CD14-positive monocyte (primary cell): ENCODE results near the gene IL17RA. TPM values are rescaled to one million over a fixed set of nuclear protein-coding genes. Genes with fewer than 3 reads are reported as not detected.

Experiments used
- DNase-seq, 3 donors: peaks; one replicate each; pipeline ENCODE4 v3.0.0-alpha.2; 2011 to 2022
- H2AFZ ChIP-seq: 2 replicates; pipeline ENCODE4 v1.6.0; 2012; ENCODE audit warnings: mild to moderate bottlenecking, low read depth, low read length, inconsistent platforms; ENCODE audit not compliant: insufficient read depth, poor library complexity, severe bottlenecking
- H3K27ac ChIP-seq, 2 donors: 1 replicate in 1 of 2; 2 replicates in 1 of 2; pipeline ENCODE4 v1.5.1; 2012 to 2013; ENCODE audit warnings: low read length in 2 of 2, control low read depth in 1 of 2, inconsistent platforms in 1 of 2, low read depth in 1 of 2, mild to moderate bottlenecking in 1 of 2
- H3K27me3 ChIP-seq, 2 donors: one replicate each; pipeline versions ENCODE4 v1.6.0 to v1.6.1; 2011 to 2013; ENCODE audit warnings: low read length in 2 of 2; ENCODE audit not compliant: control insufficient read depth in 2 of 2, insufficient read depth in 2 of 2
- H3K36me3 ChIP-seq, 2 donors: replicated peaks in 1 of 2; 1 replicate in 1 of 2; 2 replicates in 1 of 2; pipeline versions ENCODE4 v1.5.1 to v1.6.1; 2012 to 2013; ENCODE audit warnings: low read length in 2 of 2, control low read depth in 1 of 2, inconsistent platforms in 1 of 2, mild to moderate bottlenecking in 1 of 2; ENCODE audit not compliant: insufficient read depth in 2 of 2, control insufficient read depth in 1 of 2
- H3K4me1 ChIP-seq, 2 donors: 1 replicate in 1 of 2; 2 replicates in 1 of 2; pipeline versions ENCODE4 v1.5.1 to v1.6.1; 2012 to 2013; ENCODE audit warnings: low read length in 2 of 2, control low read depth in 1 of 2, inconsistent platforms in 1 of 2, mild to moderate bottlenecking in 1 of 2, moderate library complexity in 1 of 2; ENCODE audit not compliant: insufficient read depth in 2 of 2, control insufficient read depth in 1 of 2
- H3K4me2 ChIP-seq: replicated peaks from 2 replicates; pipeline ENCODE3; 2012; ENCODE audit warnings: low read length, moderate library complexity, mild to moderate bottlenecking; ENCODE audit not compliant: poor library complexity, severe bottlenecking; ENCODE audit errors: extremely low read depth
- H3K4me3 ChIP-seq, 3 experiments: fragments of 200-600 bp in 1 of 3; sonication (generic) in 1 of 3; replicated peaks in 1 of 3; 1 replicate in 2 of 3; 2 replicates in 1 of 3; pipeline ENCODE4 v1.5.1; 2011 to 2013; ENCODE audit warnings: low read length in 3 of 3, mild to moderate bottlenecking in 3 of 3, control low read depth in 2 of 3, low read depth in 2 of 3, inconsistent platforms in 1 of 3, moderate library complexity in 1 of 3
- H3K79me2 ChIP-seq: 2 replicates; pipeline ENCODE4 v1.6.0; 2012; ENCODE audit warnings: mild to moderate bottlenecking, control low read depth, inconsistent platforms, low read length, moderate library complexity; ENCODE audit not compliant: insufficient read depth
- H3K9ac ChIP-seq: 2 replicates; pipeline ENCODE4 v1.6.0; 2017; ENCODE audit warnings: low read length, mild to moderate bottlenecking; ENCODE audit not compliant: insufficient read depth, poor library complexity, severe bottlenecking
- H3K9me3 ChIP-seq, 2 donors: replicated peaks in 1 of 2; 1 replicate in 1 of 2; 2 replicates in 1 of 2; pipeline versions ENCODE4 v1.5.1 to v1.6.1; 2012 to 2013; ENCODE audit warnings: low read length in 2 of 2, control low read depth in 1 of 2; ENCODE audit not compliant: control insufficient read depth in 1 of 2, insufficient read depth in 1 of 2
- H4K20me1 ChIP-seq: 2 replicates; pipeline ENCODE4 v1.6.0; 2012; ENCODE audit warnings: mild to moderate bottlenecking, low read length, control low read depth, moderate library complexity; ENCODE audit not compliant: insufficient read depth
- H3K27ac Mint-ChIP-seq, 7 donors: one replicate each; pipeline ENCODE4 v1.8.0; 2020; ENCODE audit warnings: mild to moderate bottlenecking in 7 of 7, mixed read lengths in 7 of 7, moderate library complexity in 6 of 7, inconsistent platforms in 2 of 7
- H3K27me3 Mint-ChIP-seq, 3 donors: one replicate each; pipeline ENCODE4 v1.8.0; 2021 to 2022; ENCODE audit warnings: low read depth in 3 of 3, mild to moderate bottlenecking in 3 of 3, mixed read lengths in 3 of 3, moderate library complexity in 3 of 3, inconsistent platforms in 1 of 3
- H3K36me3 Mint-ChIP-seq, 2 donors: one replicate each; pipeline ENCODE4 v1.8.0; 2020; ENCODE audit warnings: mixed read lengths in 2 of 2, inconsistent platforms in 1 of 2, mild to moderate bottlenecking in 1 of 2
- H3K4me1 Mint-ChIP-seq: one replicate; pipeline ENCODE4 v1.8.0; 2020; ENCODE audit warnings: mild to moderate bottlenecking, mixed read lengths
- H3K4me3 Mint-ChIP-seq, 2 donors: one replicate each; pipeline ENCODE4 v1.8.0; 2020; ENCODE audit warnings: mild to moderate bottlenecking in 2 of 2, mixed read lengths in 2 of 2, moderate library complexity in 1 of 2
- H3K9me3 Mint-ChIP-seq, 7 donors: one replicate each; pipeline ENCODE4 v1.8.0; 2020 to 2022; ENCODE audit warnings: mixed read lengths in 7 of 7, mild to moderate bottlenecking in 6 of 7, moderate library complexity in 6 of 7, inconsistent platforms in 2 of 7
- WGBS: methylation state at CpG from one replicate; pipeline ENCODE4 v1.1.5; 2013; ENCODE audit warnings: missing lambda C conversion rate; ENCODE audit not compliant: insufficient coverage; 5-methylcytosine and 5-hydroxymethylcytosine counted together
- intact Hi-C, 2 donors: fragments of 100-400 bp; cut with micrococcal nuclease; formaldehyde crosslinking; loops; one replicate each; pipeline versions ENCODE4 v1.15.0 to v1.15.1; 2023
- polyA minus RNA-seq: library from RNA; depleted of rRNA, polyadenylated mRNA; stranded (reverse); fragments of >200 nt; gene quantifications from 2 replicates; pipeline ENCODE4 v1.2.3, GENCODE V29; 2012
- polyA plus RNA-seq, 3 donors: library from polyadenylated mRNA; depleted of rRNA in 1 of 3; unstranded in 2 of 3; stranded (reverse) in 1 of 3; fragments of 300-500 nt in 2 of 3; fragments of >200 nt in 1 of 3; fragmentation: Illumina TruSeq in 2 of 3; gene quantifications; 1 replicate in 2 of 3; 2 replicates in 1 of 3; pipeline ENCODE4 v1.2.3, GENCODE V29; 2012 to 2021
- total RNA-seq, 12 experiments: library from RNA in 1 of 12; stranded (reverse) in 1 of 12; fragments of 120-200 nt in 1 of 12; gene quantifications; one replicate each; pipeline ENCODE4 v1.2.4 and lab custom pipeline; 2013 to 2026; ENCODE audit warnings: mixed read lengths in 6 of 12, inconsistent platforms in 1 of 12
- TF ChIP-seq, protein P1 (sequence below): fragments of 200-600 bp; IDR thresholded peaks from one replicate; pipeline ENCODE4 v1.8.0; 2022; ENCODE audit warnings: antibody characterized with exemption, mild to moderate bottlenecking

IL17RA gene, protein sequence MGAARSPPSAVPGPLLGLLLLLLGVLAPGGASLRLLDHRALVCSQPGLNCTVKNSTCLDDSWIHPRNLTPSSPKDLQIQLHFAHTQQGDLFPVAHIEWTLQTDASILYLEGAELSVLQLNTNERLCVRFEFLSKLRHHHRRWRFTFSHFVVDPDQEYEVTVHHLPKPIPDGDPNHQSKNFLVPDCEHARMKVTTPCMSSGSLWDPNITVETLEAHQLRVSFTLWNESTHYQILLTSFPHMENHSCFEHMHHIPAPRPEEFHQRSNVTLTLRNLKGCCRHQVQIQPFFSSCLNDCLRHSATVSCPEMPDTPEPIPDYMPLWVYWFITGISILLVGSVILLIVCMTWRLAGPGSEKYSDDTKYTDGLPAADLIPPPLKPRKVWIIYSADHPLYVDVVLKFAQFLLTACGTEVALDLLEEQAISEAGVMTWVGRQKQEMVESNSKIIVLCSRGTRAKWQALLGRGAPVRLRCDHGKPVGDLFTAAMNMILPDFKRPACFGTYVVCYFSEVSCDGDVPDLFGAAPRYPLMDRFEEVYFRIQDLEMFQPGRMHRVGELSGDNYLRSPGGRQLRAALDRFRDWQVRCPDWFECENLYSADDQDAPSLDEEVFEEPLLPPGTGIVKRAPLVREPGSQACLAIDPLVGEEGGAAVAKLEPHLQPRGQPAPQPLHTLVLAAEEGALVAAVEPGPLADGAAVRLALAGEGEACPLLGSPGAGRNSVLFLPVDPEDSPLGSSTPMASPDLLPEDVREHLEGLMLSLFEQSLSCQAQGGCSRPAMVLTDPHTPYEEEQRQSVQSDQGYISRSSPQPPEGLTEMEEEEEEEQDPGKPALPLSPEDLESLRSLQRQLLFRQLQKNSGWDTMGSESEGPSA
- total RNA-seq (2013), result 73.8 TPM
- 100 to 1,000 TPM in 1 of 3 donors, 10 to 100 TPM in 2; 68.3 to 118 (median 96.7) TPM for polyA plus RNA-seq
- polyA minus RNA-seq, result 74.8 and 118 TPM in 2 replicates
- total RNA-seq (lab: John Stamatoyannopoulos, UW), result 70.3 to 299 (median 206) reads per million in 11 experiments

DNA sequence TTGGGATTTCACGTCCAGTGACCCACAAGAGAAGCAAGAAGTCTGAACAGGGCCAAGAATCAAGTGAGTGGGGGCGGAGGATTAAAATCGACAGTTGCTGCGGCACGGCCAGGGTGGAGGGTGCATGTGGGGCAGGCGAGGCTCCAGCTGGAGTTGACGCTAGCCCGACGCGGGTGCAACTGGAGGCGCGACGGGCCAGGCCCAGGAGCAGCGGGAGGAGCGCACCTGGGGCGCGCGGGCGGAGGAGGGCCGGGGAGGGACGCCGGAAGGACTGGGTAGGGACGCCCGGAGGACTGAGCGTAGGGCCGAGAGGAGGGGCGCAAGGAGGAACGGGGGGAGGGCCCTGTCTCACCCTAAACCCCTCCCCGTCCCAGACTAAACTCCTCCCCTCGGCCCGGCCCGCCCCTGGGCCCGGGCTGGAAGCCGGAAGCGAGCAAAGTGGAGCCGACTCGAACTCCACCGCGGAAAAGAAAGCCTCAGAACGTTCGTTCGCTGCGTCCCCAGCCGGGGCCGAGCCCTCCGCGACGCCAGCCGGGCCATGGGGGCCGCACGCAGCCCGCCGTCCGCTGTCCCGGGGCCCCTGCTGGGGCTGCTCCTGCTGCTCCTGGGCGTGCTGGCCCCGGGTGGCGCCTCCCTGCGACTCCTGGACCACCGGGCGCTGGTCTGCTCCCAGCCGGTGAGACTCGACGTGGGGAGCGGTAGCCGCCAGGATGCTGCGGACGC lies at the start of gene IL17RA:
Gene IL17RA, plus strand, starts transcription at position 447 of the 723 bp plus-strand sequence. Its CDS starts 92 bp downstream, at position 539.
- peaks cover 70% of the 10 kb centered on the region for H3K79me2 ChIP-seq
- H3K4me3 Mint-ChIP-seq, result peak within 1 kb of the TSS; percentile 96 to 99
- peaks cover 49% of the 10 kb centered on the region for H4K20me1 ChIP-seq
- peaks cover 40 to 50% of the 10 kb centered on the region in 2 donors for H3K4me1 ChIP-seq
- peaks cover 4 to 15% of the 10 kb centered on the region in 2 donors for H3K36me3 ChIP-seq
- peak within 1 kb of the TSS; percentile 89 to 91 (median 91) for H3K4me3 ChIP-seq
- intact Hi-C loops, result loop anchor here (2.0 to 10.0 kb wide), 4 partner anchors 33 to 990 kb away; partner anchors contain the start of genes HDHD5 (in 1 of the 2) and PEX26 (in 1 of the 2)
- H3K36me3 Mint-ChIP-seq, result peaks cover 12 to 32% of the 10 kb centered on the region in 2 donors
- H2AFZ ChIP-seq, result peak within 1 kb of the TSS; percentile 85
- H3K27ac Mint-ChIP-seq, result peak within 1 kb of the TSS; percentile 90 to 96 (median 95)
- DNase-seq, result peak; percentile 84 to 90 (median 86)
- H3K4me1 Mint-ChIP-seq, result peaks cover 56% of the 10 kb centered on the region
- WGBS, result under 1% methylated on average over 58 of the region's 68 CpGs
- TF ChIP-seq, protein P1, sequence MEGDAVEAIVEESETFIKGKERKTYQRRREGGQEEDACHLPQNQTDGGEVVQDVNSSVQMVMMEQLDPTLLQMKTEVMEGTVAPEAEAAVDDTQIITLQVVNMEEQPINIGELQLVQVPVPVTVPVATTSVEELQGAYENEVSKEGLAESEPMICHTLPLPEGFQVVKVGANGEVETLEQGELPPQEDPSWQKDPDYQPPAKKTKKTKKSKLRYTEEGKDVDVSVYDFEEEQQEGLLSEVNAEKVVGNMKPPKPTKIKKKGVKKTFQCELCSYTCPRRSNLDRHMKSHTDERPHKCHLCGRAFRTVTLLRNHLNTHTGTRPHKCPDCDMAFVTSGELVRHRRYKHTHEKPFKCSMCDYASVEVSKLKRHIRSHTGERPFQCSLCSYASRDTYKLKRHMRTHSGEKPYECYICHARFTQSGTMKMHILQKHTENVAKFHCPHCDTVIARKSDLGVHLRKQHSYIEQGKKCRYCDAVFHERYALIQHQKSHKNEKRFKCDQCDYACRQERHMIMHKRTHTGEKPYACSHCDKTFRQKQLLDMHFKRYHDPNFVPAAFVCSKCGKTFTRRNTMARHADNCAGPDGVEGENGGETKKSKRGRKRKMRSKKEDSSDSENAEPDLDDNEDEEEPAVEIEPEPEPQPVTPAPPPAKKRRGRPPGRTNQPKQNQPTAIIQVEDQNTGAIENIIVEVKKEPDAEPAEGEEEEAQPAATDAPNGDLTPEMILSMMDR, result no peak
- H3K9me3 ChIP-seq, result no peaks in the 10 kb centered on the region
- H3K9me3 Mint-ChIP-seq, result peaks cover 0 to 2% (median 0%) of the 10 kb centered on the region in 7 donors
- peak within 1 kb of the TSS; percentile 93 for H3K9ac ChIP-seq
- H3K27me3 ChIP-seq, result no peaks in the 10 kb centered on the region
- H3K27me3 Mint-ChIP-seq, result peaks cover 0 to 2% (median 0%) of the 10 kb centered on the region in 3 donors
- peak within 1 kb of the TSS; percentile 81 to 92 for H3K27ac ChIP-seq
- H3K4me2 ChIP-seq, result peak within 1 kb of the TSS; percentile 88
